Activated naive CD4-positive, alpha-beta T cell treated with anti-CD3 and anti-CD28 coated beads, Interleukin-2, amount 50 U/mL, for 16 hours (primary cell): Measurements from ENCODE around the gene CACNA1A.

Source experiments
- DNase-seq: peaks from one replicate; pipeline ENCODE4 v3.0.0-alpha.2; 2020

The CACNA1A gene

DNA sequence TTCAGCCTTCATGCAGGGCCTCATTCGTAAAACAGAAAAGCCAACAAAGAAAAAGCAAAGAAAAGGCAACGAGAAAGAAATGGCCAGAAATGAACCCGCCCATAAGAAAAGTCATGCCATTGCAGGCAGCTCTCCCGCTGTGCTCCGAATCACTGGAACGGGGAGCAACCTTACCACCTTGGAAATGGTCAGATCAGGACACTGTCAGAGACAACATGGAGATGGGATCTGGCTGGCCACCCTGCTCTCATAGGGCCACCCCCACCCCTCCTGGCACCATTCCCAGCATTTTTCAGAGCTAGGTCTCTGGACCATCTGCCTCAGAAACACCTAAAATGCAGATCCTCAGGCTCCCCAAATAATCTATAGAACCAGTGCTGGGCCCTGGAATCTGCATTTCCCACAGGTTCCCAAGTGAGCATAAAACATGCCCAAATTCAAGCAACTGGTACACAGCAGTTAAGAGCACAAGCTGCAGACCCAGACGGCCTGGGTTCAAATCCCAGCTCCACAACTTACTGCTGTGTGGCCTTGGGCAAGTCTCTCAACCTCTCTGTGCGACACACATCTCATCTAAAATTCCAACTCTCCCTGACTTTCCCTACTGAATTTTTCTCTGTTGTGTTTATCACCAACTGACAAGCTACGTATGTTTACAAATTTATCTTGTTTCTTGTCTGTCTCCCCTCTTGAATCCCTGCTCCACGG is 204.5 kb downstream of the CACNA1A start:
- no peak for DNase-seq

DNA sequence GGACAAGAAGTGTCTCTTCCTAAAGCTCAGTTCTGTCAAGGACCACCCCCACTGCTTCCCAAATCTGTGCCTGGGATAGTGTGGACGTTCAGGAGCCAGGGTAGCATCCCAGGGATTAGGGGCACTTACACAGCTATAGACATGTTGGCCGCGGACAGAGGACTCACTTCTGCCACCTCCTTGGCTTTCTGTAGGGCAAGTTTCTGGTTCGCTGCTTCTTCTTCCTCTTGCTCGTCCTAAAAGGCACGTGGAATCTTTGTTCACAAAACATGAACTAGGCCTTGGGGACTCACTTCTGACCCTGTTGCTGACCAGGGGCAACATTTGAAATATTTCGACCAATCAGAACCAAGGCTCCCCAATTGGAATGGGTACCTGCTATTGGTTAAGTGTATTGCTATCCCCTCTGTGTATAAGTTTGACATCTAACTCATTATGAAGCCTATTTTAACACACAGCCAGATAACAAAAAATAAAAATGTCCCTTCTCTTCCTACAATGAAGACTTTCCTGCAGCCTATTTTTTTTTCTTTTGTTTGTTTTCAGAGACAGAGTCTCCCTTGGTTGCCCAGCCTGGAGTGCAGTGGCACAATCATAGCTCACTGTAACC is 205.8 kb downstream of the CACNA1A start:
- DNase-seq = no peak

DNA sequence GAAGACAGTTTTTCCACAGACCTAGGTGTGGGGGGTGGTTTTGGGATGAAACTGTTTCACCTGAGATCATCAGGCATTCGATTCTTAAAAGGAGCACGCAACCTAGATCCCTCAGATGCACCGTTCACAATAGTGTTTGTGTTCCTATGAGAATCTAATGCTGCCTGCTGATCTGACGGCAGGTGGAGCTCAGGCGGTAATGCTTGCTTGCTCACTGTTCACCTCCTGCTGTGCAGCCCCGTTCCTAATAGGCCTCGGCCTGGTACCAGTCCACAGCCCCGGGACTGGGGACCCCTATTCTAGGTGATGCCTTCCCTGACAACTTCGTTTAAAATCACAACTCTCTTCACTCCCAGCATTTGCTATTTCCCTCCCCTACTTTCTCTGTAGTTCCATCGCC is 206.4 kb downstream of the CACNA1A start:
- no peak for DNase-seq

DNA sequence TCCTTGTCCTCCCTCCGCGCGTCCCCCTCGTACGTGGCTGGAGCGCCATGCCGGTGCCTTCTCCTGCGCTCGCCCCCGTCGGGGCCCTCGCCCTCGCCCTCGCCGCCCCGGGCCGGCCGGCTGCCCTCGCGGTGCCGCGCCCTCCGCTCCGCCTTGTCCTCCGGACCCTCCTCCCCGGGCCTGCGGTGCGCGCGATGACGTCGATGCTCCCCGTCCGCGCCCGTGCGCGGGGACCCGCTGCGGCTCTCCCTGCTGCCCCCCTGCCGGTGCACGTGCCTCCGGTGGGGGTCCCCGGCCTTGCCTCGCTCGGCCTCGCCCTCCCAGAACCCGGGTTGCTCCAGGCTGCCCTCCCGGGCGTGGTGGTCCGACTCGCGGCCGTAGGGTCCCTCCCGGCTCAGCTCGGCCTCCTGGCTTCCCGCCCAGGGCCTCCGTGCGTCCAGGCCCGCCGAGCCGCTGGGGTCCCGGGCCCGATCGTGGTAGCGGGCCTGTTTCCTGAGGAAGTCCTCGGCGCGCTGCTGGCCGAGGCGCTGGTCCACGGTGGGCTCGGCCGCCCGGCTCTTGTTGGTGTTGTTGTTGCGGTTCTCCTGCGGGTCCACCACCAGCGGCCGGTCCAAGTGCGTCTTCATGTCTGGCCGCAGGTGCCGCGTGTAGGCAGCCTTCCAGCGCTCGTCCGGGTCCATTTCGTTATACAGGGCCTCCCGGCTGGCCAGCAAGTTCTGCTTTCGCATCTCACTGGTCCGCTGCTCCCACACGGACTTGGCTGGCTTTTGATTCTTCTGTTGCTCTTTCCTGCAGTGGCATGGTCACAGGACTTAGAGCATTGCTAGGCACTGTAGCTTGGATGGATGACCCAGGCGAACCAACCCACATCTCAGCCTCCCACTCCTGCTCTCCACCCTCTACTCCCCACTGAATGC is 207.5 kb downstream of the CACNA1A start:
- no peak for DNase-seq

DNA sequence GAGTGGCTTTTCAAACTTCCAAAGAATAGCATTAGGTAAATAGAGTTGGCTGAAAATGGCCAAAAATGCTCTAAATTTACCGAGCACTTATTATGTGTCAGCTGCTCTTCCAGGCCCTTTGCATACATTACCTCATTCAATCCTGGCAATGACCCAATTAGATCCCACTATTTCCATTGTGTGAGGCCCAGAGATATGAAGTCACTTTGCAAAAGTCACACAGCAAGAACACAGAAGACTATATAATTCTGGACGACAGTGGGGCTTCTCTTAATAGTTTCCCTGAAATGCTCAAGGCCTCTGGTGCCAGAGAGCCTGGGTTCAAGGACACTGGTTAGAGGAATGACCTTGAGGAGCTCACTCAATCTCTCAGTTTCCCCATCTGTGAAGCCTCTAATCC is 209.3 kb downstream of the CACNA1A start:
- DNase-seq = no peak

DNA sequence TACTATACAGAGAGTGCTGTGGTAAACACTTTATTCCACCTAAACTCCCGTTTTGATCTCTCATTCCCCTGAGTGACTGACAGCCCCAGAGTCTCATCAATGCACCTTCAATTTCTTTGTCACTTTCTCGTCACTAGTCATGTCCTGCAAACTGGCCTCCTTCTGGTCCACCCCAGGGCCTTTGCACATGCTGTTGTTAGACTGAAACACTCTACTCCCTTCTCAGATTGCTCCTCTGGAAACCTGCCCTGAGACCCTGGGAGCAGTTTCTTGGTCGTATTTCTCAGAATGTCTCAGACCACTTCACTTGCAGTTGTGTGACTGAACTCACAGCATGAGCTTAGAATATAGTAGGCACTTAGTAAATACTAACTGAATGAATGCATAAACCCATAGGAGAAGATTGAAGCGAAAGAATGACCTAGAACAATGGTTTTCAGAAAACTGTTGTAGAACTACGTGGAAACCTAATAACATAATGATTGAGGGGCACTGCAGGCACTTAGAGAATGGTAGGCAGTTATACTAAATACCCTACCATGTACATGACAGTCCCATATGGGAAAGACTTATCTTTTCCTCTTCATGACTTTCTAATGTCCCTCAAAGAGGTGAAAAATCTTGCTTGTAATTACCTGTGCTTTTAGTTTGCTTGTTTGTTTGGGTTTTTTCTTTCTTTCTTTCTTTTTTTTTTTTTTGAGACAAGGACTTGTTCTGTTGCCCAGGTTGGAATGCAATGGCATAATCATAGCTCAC is 211.3 kb downstream of the CACNA1A start:
- DNase-seq = no peak

DNA sequence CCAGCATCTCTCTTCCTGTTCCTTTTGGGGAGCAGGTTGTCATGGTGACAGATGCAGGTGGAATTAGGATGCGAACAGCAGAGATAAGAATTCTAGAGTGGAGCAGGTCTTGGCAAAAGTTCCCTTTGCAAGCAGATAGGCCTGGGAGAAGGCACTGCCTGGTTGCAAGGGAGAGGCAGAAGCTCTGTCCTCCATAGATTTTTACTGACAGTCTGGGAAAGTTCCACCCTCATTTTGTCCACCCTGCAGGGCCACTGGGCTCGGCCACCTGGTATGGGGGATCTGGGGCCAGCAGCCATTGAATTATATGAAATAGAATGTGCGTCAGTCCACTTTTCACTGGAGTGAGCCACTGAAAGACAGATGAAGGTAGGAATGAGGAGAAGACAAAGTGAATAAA is 214.4 kb downstream of the CACNA1A start:
- no peak for DNase-seq

DNA sequence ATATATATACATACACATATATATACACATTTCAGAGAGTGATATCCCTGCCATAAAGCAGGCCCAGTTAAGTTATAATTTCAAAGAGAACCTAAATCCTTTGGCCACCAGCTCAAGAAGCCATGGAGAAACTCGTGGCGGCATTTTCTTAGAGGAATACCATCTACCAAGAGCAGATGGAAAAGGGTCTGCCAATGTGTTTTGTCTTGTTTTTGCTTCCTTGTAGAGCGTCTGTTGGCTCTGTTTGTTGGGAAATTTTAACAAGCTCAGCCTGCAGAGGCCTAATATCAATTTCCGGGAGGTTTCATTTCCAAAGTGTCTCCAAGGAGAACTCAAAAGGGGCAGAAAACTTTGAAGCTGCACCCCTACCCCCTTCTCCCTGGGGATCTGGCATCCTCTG is 215.5 kb downstream of the CACNA1A start:
- no peak for DNase-seq

DNA sequence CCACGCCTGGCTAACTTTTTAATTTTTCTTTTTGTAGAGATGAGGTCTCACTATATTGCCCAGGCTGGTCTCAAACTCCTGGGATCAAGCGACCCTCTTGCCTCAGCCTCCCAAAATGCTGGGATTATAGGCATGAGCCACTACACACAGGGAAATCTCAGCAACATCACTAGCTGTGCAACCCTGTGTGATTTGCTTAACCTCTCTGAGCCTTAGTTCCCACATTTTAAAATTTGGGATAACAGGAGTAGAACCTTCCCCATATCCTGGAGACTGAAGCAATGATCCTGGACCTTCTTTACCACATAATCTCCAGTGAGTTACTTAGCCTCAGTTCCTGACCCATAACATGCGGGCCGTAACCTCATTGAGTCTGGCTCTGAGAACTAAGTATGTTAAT is 217.0 kb downstream of the CACNA1A start:
- DNase-seq = no peak

DNA sequence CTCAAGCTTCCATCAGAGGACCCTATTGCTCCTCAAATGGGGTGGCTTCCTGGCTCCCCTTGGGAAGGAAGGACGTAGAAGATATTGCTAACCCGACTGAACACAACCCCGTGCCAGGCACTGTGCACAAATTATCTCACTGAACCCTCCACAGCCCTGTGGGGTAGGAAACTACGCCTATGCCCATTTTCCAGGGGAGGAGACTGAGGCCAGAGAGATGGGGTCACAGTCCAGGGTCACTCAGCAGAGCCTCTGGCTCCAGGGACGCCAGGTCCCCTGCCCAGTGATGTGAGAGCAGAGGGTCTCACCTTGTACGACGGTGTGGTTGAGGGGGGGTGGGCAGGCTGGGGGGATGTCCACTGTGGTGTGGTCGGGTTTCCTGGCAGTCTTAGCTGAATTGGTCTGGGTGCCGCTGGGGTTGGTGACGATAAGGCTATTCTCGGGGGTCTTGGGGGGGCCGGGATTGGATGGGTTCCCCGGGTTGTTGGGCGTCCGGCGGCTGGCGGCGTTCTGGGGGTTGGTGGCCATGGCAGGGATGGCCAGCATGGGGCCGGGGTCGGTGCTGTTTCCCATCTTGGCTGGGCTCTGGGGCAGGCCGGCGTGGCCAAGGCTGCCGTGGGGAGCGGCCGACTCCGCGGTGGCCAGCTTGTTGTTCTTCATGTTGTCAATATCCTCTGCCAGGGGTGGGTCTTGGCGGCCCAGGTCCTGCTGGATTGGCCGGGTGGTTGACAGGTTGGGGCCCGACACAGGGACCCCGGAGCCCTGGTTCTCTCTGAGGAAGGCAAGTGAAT is 219.9 kb downstream of the CACNA1A start:
- DNase-seq = no peak

DNA sequence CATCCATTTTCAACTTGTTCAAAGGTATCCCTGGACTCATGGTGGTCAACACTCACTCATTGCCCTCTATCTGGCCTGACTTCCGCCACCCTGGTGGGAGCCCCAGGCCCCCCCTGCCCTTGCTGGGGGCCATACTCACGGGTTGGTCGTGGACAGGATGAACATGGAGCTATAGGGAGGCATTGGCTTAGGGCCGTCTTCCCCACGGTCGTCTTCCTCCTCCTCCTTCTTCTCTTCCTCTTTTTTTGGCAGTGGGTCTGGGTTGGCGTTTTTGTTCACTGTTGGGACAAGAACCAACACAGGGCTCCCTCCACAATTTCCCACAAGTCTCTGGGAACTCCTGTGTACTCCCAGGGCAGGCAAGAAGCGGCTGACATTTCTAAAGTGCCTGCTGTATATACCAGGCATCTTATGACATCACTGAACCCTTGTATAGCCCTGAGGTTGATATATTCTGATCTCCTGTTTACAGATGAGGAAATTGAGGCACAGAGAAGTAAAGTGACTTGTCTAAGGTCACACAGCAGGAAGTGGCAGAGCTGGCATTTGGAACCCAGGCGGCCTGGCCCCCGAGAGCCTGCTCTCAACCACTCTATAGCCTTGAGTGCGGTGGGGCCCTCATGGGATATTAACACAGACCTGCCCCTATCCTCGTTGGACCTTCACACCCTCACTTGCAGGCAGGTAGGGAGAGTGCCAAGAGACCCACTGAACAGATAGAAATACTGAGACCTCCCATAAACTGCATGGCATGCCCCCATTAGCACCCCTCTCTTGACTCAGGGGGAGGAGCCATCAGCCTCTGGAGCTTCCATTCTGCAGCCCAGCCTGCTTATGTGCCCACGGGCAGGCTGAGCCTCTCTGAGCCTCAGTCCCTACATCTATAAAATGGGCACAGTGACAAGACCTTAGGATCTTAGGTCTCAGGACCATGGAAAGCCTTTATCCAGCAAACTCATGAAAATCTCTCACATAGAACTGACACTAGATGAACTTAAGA is 221.1 kb downstream of the CACNA1A start:
- no peak for DNase-seq

DNA sequence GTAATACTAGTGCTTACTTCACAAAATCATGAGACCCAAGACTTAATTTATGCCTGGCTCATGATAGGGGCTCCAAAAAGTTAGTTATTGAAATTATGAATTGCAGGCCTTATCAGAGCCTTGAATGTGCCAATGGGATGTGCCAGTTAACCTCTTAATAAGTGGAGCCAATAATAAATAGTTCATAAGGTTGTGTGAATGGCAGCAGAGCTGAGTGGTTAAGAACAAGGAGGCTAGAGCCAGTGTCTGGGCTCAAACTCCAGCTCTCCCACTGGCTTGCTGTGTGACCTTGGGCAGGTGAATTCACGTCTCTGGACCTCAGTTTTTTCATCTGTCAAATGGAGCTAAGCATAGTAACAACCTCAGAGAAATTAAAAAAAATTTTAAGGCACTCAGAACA is 222.4 kb downstream of the CACNA1A start:
- no peak for DNase-seq

DNA sequence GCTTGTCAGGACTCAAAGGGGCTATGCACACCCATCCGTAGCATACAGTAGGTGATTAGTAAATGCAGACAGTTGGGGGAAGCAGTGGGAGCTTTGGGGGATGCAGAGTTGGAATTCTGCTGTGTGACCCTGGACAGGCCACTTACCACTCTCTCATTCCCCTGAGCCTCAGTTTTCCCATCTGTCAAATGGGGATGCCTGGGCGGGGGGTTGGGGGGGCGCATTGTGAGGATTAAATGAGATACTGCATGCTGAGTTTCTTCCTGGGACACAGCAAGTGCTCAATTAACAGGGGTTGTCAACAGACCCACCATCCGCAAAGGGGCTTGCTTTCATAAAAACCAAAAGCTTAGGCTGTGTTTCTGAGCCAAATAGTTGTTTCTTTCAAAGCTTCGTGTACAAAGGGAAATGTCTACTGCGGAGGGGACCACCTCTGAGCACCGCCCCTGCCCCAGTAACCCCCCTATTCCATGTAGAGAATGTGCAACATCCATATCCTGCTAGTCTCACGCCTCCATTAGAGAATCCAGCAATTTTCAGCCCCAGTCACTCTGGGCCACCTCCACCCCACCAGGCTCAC is 223.7 kb downstream of the CACNA1A start:
- DNase-seq = no peak

DNA sequence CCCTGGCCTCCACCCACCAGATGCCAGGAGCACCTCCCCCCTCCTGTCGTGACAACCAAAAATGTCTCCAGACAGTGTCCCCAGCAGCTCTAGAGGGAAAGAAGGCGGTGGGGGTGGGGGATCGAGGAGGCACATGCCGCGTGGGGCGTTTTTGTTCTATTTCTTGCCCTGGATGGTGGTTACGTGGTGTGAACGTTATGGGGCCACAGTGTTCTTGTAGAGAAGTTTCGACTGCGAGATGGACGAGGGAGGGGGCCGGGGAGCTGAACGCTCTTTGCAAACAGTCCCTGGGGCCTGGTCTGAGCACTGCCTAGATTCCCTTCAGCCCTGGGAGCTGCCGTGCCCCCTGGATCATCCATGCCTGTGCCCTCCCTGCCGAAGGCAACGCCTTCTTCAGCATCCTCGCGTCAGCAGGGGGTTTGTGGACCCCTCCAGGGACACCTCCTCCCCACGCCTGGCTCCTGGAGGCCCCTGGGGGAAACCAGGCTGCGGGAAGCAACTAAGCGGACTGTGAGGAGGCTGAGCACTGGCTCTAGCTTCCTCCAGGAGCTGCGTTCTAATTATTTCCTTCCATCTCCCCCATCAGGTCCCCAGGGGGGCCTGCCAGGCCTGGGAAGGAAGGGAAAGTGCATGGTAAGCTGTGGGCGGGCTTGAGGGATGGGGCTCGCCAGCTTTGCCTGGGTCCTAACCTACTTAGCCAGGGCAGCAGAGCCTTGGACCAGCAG is 224.6 kb downstream of the CACNA1A start:
- DNase-seq = no peak

DNA sequence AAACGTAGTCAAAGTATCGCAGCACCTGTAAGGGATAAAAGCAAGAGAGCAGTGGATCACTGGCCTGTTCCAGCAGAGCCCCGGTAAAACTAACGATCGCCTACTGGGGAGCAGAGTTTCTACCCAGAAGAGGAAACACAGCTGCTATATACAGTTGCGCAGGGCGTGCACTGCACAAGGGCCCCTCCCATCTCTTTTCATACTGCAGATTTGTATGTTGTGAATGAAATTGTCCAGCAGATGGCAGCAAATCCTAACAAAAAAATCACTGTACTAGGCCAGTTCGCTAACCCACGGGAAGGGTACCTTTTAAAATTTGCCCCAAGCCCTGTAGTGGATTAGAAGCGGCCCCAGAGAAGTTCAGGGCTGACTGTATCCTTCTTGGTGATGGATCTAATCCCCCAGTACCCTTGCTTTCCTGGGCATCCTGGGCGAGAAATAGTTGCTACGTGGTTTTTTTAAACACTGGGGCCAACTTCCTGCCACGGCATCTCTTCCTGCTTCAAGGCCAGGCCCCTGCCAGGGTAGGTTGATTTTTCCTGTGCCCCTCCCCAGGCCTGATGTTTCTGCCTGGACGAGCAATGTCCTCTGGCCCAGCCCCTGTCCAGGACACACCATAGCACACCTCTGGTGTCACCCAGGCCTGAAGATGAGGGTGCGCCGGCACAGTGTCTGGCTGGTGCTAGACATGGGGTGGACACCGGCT is 229.0 kb downstream of the CACNA1A start:
- DNase-seq = peak; percentile 55

DNA sequence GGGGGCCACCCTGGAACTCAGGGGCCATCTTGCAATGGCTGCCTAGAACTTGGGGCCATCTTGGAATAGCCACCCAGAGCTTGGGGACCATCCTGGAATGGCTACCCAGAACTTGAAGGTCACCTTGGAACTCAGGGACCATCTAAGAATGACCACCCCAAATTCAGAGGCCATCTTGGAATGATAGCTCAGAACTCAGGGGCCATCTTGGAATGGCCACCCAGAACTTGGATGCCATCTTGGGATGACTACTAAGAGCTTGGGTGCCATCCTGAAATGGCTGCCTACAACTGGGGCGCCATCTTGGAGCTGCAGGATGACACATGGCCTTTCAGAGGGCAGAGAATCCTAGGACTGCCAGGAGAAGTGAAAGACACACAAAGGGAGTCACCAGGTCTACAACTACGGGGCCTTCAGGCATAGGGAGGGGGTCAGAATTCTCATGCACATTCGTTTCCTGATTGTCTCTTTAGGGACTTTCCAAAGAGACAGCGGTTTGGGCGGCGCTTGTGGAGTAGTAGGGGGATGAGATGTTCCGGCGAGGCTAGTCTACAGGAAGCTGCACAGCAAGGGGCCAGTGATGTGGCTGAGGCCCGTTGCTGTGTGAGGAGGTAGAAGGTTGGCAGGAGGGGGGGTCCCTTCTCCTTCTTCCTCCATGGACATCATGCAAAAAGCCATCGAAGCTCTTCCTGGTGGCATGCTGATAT is 231.1 kb downstream of the CACNA1A start:
- no peak for DNase-seq

DNA sequence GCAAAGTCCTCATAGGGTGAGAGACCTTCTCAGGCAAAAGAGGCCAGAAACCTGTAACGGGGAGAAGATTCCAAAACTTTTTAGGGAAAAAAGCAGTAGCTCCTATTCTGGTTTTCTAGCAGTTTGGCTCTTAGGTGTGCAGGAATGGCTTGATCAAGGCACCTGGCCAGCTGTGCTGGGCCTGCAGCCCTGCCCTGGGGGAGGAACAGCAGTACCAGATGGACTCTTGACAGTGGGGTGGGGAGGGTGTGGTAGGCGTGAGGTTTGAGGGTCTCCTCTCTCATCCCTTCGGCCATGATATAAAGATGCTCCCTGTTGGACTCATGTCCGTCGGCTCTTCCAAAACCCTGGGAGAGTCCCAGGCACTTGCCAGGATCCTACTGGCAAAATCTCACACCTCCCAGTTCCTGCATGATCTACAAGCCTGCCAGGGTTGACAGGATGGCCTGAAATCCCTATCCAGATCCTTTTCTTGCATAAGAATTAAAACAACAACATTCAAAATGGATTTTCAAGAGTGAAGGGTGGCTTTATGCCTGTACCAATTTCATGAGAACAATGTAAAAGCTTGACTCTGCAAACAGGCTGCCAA is 235.7 kb downstream of the CACNA1A start:
- no peak for DNase-seq

DNA sequence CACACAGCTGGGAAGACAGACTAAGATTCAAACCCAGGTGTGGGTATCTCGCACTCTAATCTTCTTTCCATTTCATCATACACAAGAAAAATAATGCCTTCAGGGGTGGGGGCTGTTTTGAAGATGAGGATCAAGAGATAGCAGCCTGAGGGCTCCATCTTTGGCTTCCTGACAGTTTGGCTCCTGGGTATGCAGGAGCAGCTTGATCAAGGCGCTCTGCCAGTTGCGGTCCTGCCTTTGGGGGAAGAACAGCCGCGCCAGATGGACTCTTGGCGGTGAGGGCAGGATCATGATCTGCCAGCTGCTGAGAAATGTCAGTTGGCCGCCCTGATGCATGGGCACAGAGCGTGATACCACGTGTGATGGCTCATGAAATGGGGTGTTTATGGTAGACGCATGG is 236.9 kb downstream of the CACNA1A start:
- DNase-seq = no peak
